Measurements from ENCODE around the gene SERPINA12. TPM values are rescaled to one million over a fixed set of nuclear protein-coding genes. Genes with fewer than 3 reads are reported as not detected.

SERPINA12 gene
- total and polyA plus RNA-seq, 2 of the 13 experiments (the other 11 are each of a cell fraction or from before 2014, with no cell fraction given), result 0.08 TPM; not detected in 1

GRCh38 chr14:94476023-94476422 is 33.2 kb downstream of the SERPINA12 start, which contains the start of gene SERPINA9:
Gene SERPINA9 (minus strand): TSS chr14:94476197. CDS start chr14:94469840, 6,357 bp downstream.
- Histone ChIP-seq H3K79me2 (ENCODE audit: insufficient read depth, low read length) (peaks cover under 1% of the 10 kb centered on the region), H4K20me1 (ENCODE audit: insufficient read depth, low read length) (no peaks in the 10 kb centered on the region), H3K4me1 (ENCODE audit: insufficient read depth, low read length) (peaks cover 68% of the 10 kb centered on the region), H3K4me2 (ENCODE audit: low read depth, low read length) (no peak within 1 kb of the TSS), H3K36me3 (replicated peaks in 1 of 2; ENCODE audit: control insufficient read depth in 1 of 2, insufficient read depth in 2 of 2, low read length in 2 of 2) (no peaks in the 10 kb centered on the region), H3K4me3 (replicated peaks in 1 of 3; ENCODE audit: insufficient read depth in 1 of 3, low read depth in 2 of 3, low read length in 3 of 3) (no peak within 1 kb of the TSS), H3K9ac (ENCODE audit: insufficient read depth, low read depth, low read length) (no peak within 1 kb of the TSS), H2AFZ (ENCODE audit: low read length) (no peak within 1 kb of the TSS), H3K27me3 (ENCODE audit: control insufficient read depth in 1 of 2, insufficient read depth in 2 of 2, low read length in 2 of 2) (no peaks in the 10 kb centered on the region), H3K27ac (ENCODE audit: extremely low read length, insufficient read depth, low read length) (no peak within 1 kb of the TSS), H3K9me3 (ENCODE audit: low read length) (peaks cover 21% of the 10 kb centered on the region)
- in situ Hi-C loops (cut with HindIII; ENCODE audit: extremely low pct_ligation_motif_present, low pct_unique_long_range_greater_than_20kb) (no loop called here), intact Hi-C loops (cut with micrococcal nuclease; ENCODE audit: unreplicated experiment) (no loop called here)
- no peak for TF ChIP-seq PAXIP1 (CRISPR knock-in tag; conservative IDR thresholded peaks at IDR 0.05)
- no peak for TF ChIP-seq SIX1 (CRISPR knock-in tag; IDR thresholded peaks at IDR 0.05; ENCODE audit: borderline replicate concordance)
- no peak for TF ChIP-seq ZNF3 (CRISPR knock-in tag; IDR thresholded peaks at IDR 0.05)
- TF ChIP-seq ZNF83 (CRISPR knock-in tag; IDR thresholded peaks at IDR 0.05; ENCODE audit: borderline replicate concordance), result no peak
- no peak for TF ChIP-seq BORCS8-MEF2B (CRISPR knock-in tag; IDR thresholded peaks at IDR 0.05)
- TF ChIP-seq ZHX1 (CRISPR knock-in tag; IDR thresholded peaks at IDR 0.05; ENCODE audit: low read depth), result no peak
- TF ChIP-seq ZNF296 (CRISPR knock-in tag; conservative IDR thresholded peaks at IDR 0.05), result no peak
- TF ChIP-seq ZNF792 (CRISPR knock-in tag; IDR thresholded peaks at IDR 0.05), result no peak
- BruUV-seq (replicated peaks), result no TSS peak
- ATAC-seq (no peak), DNase-seq (ENCODE audit: low spot score) (no peak), FAIRE-seq (no peak)
- CTCF ChIA-PET (ENCODE audit: low intra/inter-chr PET ratio, low total read pairs), result no interaction called here
- POLR2A ChIA-PET, result no interaction called here
- 91% methylated on average over 2 of the region's 2 CpGs for WGBS (ENCODE audit: low lambda C conversion rate)

All from HepG2 (cell line).